Myocyte (in vitro differentiated cells): ENCODE results near the gene ADAM8. TPM values are rescaled to one million over a fixed set of nuclear protein-coding genes. Genes with fewer than 3 reads are reported as not detected.

ENCODE experiments used
- DNase-seq: peaks from one replicate; pipeline ENCODE4 v3.0.0-alpha.2; 2012; ENCODE audit warnings: low read depth
- microRNA counts: library from miRNA; unstranded; fragments of <30 nt; microRNA quantifications from one replicate; lab custom pipeline; 2016
- microRNA-seq: library from miRNA; unstranded; fragments of <30 nt; microRNA quantifications from one replicate; pipeline ENCODE4, GENCODE V29; 2016
- total RNA-seq: library from RNA; depleted of rRNA; stranded (reverse); fragments of >200 nt; gene quantifications from 2 replicates; pipeline ENCODE4 v1.2.3, GENCODE V29; 2014

The ADAM8 gene
- total RNA-seq, 1 donor from 2014 or later, result 1.5 TPM

DNA sequence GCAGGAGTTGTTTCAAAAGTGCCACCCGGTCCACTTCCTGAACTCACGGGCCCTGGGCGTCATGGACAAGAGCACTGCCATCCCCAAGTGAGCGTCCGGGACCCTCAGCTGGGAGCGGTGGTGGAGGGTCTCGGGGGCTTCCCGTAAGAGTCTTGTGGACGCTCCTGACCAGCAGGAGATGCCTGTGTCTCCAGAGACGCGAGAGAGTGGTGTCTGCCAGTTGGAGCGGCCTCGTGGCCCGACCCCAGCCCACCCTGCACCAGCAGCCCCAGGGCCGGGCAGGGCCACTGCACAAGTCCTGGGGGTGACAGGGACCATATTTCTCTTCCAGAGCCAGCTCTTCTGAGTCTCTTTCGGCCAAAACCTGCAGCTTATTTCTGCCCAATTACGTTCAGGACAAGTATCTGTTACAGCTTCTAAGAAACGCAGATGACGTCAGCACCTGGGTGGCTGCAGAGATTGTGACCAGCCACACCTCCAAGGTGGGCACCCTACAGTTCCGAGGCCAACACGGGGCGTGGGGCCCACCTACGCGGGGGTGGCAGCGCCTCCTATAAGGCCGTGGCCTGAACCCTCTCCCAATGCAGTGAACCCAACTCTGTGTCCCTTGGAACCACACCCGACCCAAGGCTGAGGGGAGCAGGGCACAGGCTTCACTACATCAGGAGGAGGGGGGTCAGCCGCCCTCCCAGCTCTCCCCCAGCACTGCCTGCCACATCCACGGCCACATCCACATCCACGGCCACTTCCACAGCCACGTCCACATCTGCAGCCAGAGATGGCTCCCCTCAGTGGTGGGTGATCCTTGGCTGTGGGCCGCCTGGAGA lies 62.8 kb downstream of the ADAM8 start:
- no peak for DNase-seq

DNA sequence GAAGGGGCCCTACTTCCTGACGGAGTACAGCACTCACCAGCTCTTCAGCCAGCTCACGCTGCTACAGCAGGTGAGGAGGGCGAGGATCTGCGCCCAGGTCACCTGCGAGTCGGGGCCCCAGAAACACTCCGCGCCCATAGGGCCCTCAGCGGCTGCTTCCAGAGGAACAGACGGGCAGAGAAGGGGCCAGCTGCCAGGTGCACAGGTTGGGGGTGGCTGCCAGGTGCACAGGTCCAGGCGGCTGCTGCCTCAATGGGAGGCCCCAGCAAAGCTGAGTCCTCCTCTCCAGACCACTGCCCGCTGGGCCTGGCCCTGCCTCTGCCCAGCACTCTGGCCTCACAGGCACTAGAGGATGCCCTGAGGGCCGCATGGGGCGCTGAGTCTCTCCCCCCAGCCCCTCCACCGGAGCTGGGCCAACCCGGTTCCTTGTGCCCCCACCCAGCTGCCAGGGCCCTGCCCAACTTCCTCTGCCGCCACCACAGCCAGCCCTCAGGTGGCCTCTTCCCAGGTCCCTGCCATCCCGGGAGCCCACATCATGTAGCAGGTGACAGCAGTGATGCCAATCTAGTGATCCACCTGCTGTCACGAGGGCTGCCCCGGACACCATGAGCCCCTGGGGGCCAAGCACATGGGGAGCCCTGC lies 63.7 kb downstream of the ADAM8 start:
- DNase-seq, result no peak

MicroRNA genes within 50 kb of the gene (microRNA counts, 767-probe panel; counts per million panel counts)
- microRNA hsa-miR-202-3p (lab: Ali Mortazavi, UCI), result not detected

Small RNAs within 50 kb of the gene (microRNA-seq; reads per million reads assigned to microRNA genes)
- gene MIR202, result not detected

Other genes starting within 250 kb of the ADAM8 start
- 3.6 and 16.8 TPM in 2 replicates for gene ADGRA1, start 188.9 kb downstream of the ADAM8 start, total RNA-seq
- not detected in 2 replicates for gene KNDC1, start 116.6 kb downstream of the ADAM8 start, total RNA-seq
- not detected in 2 replicates for gene UTF1, start 46.7 kb downstream of the ADAM8 start, total RNA-seq
- gene VENTX, start 39.0 kb downstream of the ADAM8 start, total RNA-seq, result 0.05 TPM in 1 of 2 replicates, not detected in the other
- 66.3 and 71.5 TPM in 2 replicates for gene TUBGCP2, start 32.0 kb upstream of the ADAM8 start, total RNA-seq
- gene ZNF511, start 32.0 kb upstream of the ADAM8 start, total RNA-seq, result 25.3 and 25.8 TPM in 2 replicates
- gene CALY, start 60.0 kb upstream of the ADAM8 start, total RNA-seq, result 0.16 TPM in 1 of 2 replicates, not detected in the other
- not detected in 2 replicates for gene PRAP1, start 70.5 kb upstream of the ADAM8 start, total RNA-seq
- 8.2 and 9.8 TPM in 2 replicates for gene FUOM, start 81.2 kb upstream of the ADAM8 start, total RNA-seq
- 324 and 382 TPM in 2 replicates for gene ECHS1, start 96.5 kb upstream of the ADAM8 start, total RNA-seq
- gene PAOX, start 102.4 kb upstream of the ADAM8 start, total RNA-seq, result 4.2 and 5.9 TPM in 2 replicates
- 24.8 and 27.2 TPM in 2 replicates for gene MTG1, start 117.3 kb upstream of the ADAM8 start, total RNA-seq
- gene SPRN, start 147.8 kb upstream of the ADAM8 start, total RNA-seq, result 0.05 and 0.08 TPM in 2 replicates
- 0.83 and 1.4 TPM in 2 replicates for gene SCART1, start 177.1 kb upstream of the ADAM8 start, total RNA-seq